NCI-H510A treated with DMSO at 0.1 percent for 48 hours (cell line): ENCODE data around the gene LITAFD.
"Not testable (repeated sequence)": the region's sequence is repeated elsewhere in the genome, so short reads cannot be mapped to it uniquely, and the experiment has no call there.

Source experiments
- DNase-seq: peaks from one replicate; lab custom pipeline; 2025; lab: John Stamatoyannopoulos, UW

Gene LITAFD

GRCh38 chr16:8872967-8873865 lies 8.9 kb upstream of the LITAFD start:
- no peak for DNase-seq

GRCh38 chr16:8873866-8874195 lies 8.3 kb upstream of the LITAFD start:
- not testable (repeated sequence) for DNase-seq

- DNase-seq = no peak
These were observed 7.8 kb upstream of the LITAFD start for GRCh38 chr16:8874388-8874787.

GRCh38 chr16:8875317-8875716 lies 6.8 kb upstream of the LITAFD start:
- not testable (repeated sequence) for DNase-seq

- no peak for DNase-seq
These were observed 4.1 kb upstream of the LITAFD start for GRCh38 chr16:8877894-8878522.

GRCh38 chr16:8878523-8878911 lies 3.6 kb upstream of the LITAFD start:
- DNase-seq = no peak

- DNase-seq = no peak
These were observed 1.2 kb upstream of the LITAFD start for GRCh38 chr16:8880839-8881510.

GRCh38 chr16:8882725-8883377 lies 700 bp downstream of the LITAFD start:
- no peak for DNase-seq

GRCh38 chr16:8885674-8886592 lies 3.8 kb downstream of the LITAFD start:
- no peak for DNase-seq

GRCh38 chr16:8886593-8887430 lies 4.7 kb downstream of the LITAFD start:
- no peak for DNase-seq

- no peak for DNase-seq
These were observed 5.2 kb downstream of the LITAFD start for GRCh38 chr16:8887431-8887765.

- DNase-seq = no peak
These were observed 5.9 kb downstream of the LITAFD start for GRCh38 chr16:8887952-8888560.

- no peak for DNase-seq
These were observed 7.1 kb downstream of the LITAFD start for GRCh38 chr16:8888951-8889892.

GRCh38 chr16:8889893-8890548 lies 7.9 kb downstream of the LITAFD start:
- no peak for DNase-seq

GRCh38 chr16:8890549-8890921 lies 8.4 kb downstream of the LITAFD start:
- no peak for DNase-seq

- no peak for DNase-seq
These were observed 10.0 kb downstream of the LITAFD start for GRCh38 chr16:8892101-8892575.

GRCh38 chr16:8893426-8893825 lies 11.3 kb downstream of the LITAFD start:
- no peak for DNase-seq

- no peak for DNase-seq
These were observed 12.0 kb downstream of the LITAFD start for GRCh38 chr16:8893976-8894690.
